HG02981 (cell line): ENCODE data around the gene INPP5D.

Experiments
- ATAC-seq: cut with Tn5 transposase; IDR thresholded peaks from one replicate; pipeline ENCODE4 v1.9.1; 2021; ENCODE audit warnings: mild to moderate bottlenecking, moderate library complexity; ENCODE audit not compliant: unreplicated experiment

Gene INPP5D

DNA sequence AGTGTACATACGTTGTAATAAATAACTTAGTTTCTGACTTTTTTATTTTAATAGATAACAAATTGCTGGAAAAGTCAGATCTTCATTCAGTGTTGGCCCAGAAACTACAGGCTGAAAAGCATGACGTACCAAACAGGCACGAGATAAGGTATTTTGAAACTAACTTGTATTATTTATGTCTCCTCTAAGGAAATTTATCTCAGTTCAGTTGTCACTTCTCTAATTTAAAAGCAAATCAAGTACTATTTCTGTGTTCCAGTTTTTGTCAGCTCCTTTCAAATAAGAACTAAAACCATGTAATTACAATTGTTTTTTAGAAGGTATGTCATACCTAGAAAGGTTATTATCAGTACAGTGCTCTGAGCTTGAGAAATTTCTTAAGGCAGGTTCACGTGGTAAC lies 195.9 kb downstream of the INPP5D start:
- ATAC-seq = no peak
